Keratinocyte (primary cell): Measurements from ENCODE around the gene CCDC34. TPM values are rescaled to one million over a fixed set of nuclear protein-coding genes. Genes with fewer than 3 reads are reported as not detected.

Experiments used
- DNase-seq: peaks from one replicate; pipeline ENCODE4 v3.0.0-alpha.2; 2011; ENCODE audit warnings: low read depth, missing footprints, low spot score
- FAIRE-seq: peaks from 2 replicates; lab custom pipeline; 2011; peaks lifted over from hg19 to GRCh38; lab: Jason Lieb, UNC
- H2AFZ ChIP-seq: 2 replicates; pipeline ENCODE4 v1.6.0; 2012; ENCODE audit warnings: low read length, control low read depth, inconsistent platforms; ENCODE audit not compliant: control insufficient read depth
- H3K27ac ChIP-seq: 2 replicates; pipeline ENCODE4 v1.5.1; 2011; ENCODE audit warnings: low read length; ENCODE audit not compliant: control insufficient read depth, insufficient read depth
- H3K27me3 ChIP-seq: 3 replicates; pipeline ENCODE4 v1.6.0; 2011; ENCODE audit warnings: low read length; ENCODE audit not compliant: control insufficient read depth, insufficient read depth; ENCODE audit errors: extremely low read depth
- H3K36me3 ChIP-seq, 2 experiments: 2 replicates in 1 of 2; 3 replicates in 1 of 2; pipeline ENCODE4 v1.5.1; 2011; ENCODE audit warnings: low read length in 2 of 2, mild to moderate bottlenecking in 1 of 2; ENCODE audit not compliant: control insufficient read depth in 2 of 2, insufficient read depth in 2 of 2; ENCODE audit errors: extremely low read depth in 1 of 2
- H3K4me1 ChIP-seq: 3 replicates; pipeline ENCODE4 v1.5.1; 2011; ENCODE audit warnings: low read length; ENCODE audit not compliant: control insufficient read depth, insufficient read depth; ENCODE audit errors: extremely low read depth
- H3K4me2 ChIP-seq: 3 replicates; pipeline ENCODE4 v1.6.0; 2011; ENCODE audit warnings: low read depth, low read length; ENCODE audit not compliant: control insufficient read depth, insufficient read depth; ENCODE audit errors: extremely low read depth
- H3K4me3 ChIP-seq, 3 experiments: fragments of 200-600 bp in 1 of 3; sonication (generic) in 1 of 3; 2 replicates in 2 of 3; 3 replicates in 1 of 3; pipeline ENCODE4 v1.5.1; 2011 to 2016; ENCODE audit warnings: low read length in 3 of 3, mild to moderate bottlenecking in 3 of 3, control low read depth in 2 of 3, inconsistent platforms in 1 of 3, low read depth in 1 of 3, mixed read lengths in 1 of 3, mixed run types in 1 of 3, moderate library complexity in 1 of 3; ENCODE audit not compliant: control insufficient read depth in 2 of 3, insufficient read depth in 2 of 3; ENCODE audit errors: extremely low read depth in 1 of 3
- H3K79me2 ChIP-seq: 2 replicates; pipeline ENCODE4 v1.6.0; 2012; ENCODE audit warnings: low read length; ENCODE audit not compliant: control insufficient read depth, insufficient read depth
- H3K9ac ChIP-seq: 3 replicates; pipeline ENCODE4 v1.6.0; 2011; ENCODE audit warnings: low read length; ENCODE audit not compliant: control insufficient read depth, insufficient read depth; ENCODE audit errors: extremely low read depth
- H3K9me1 ChIP-seq: 3 replicates; pipeline ENCODE4 v1.6.0; 2011; ENCODE audit warnings: low read length; ENCODE audit not compliant: control insufficient read depth, insufficient read depth; ENCODE audit errors: extremely low read depth
- H3K9me3 ChIP-seq: 2 replicates; pipeline ENCODE4 v1.5.1; 2012; ENCODE audit warnings: low read depth, low read length; ENCODE audit not compliant: control insufficient read depth
- H4K20me1 ChIP-seq: 3 replicates; pipeline ENCODE4 v1.6.0; 2011; ENCODE audit warnings: low read length; ENCODE audit not compliant: control insufficient read depth, insufficient read depth; ENCODE audit errors: extremely low read depth
- EZH2 ChIP-seq: IDR thresholded peaks from one replicate; pipeline ENCODE4 v1.6.1; 2012; ENCODE audit warnings: inconsistent platforms, mild to moderate bottlenecking, low read length, moderate library complexity
- dilution Hi-C: fragments of 300-500 bp; cut with MboI; formaldehyde crosslinking; loops from one replicate; pipeline ENCODE4 v1.7.0; 2020; ENCODE audit warnings: low sequenced_read_pairs; ENCODE audit not compliant: extremely low pct_ligation_motif_present
- polyA plus RNA-seq, 5 experiments: library from polyadenylated mRNA; depleted of rRNA in 3 of 5; stranded (reverse) in 3 of 5; stranded (forward) in 1 of 5; unstranded in 1 of 5; fragments of >200 nt; gene quantifications; 1 replicate in 1 of 5; 2 replicates in 3 of 5; 3 replicates in 1 of 5; pipeline versions ENCODE4 v1.2.1 to v1.2.3, GENCODE V29; 2011 to 2012; ENCODE audit warnings: missing spikeins in 2 of 5, low read depth in 1 of 5, low replicate concordance in 1 of 5
- TF ChIP-seq, protein P1 (sequence below), 3 experiments: IDR thresholded peaks in 1 of 3; conservative IDR thresholded peaks in 1 of 3; optimal IDR thresholded peaks in 1 of 3; 2 replicates in 2 of 3; 3 replicates in 1 of 3; pipeline versions ENCODE3 to v1.5.1; 2011; ENCODE audit warnings: low read length in 3 of 3, mild to moderate bottlenecking in 3 of 3, moderate library complexity in 2 of 3, control low read depth in 1 of 3, inconsistent platforms in 1 of 3; ENCODE audit not compliant: insufficient read depth in 2 of 3; ENCODE audit errors: extremely low read depth in 1 of 3

CCDC34 gene
- polyA plus RNA-seq, 1 donor (not counting 4 experiments of a cell fraction or from before 2014, with no cell fraction given) = 4.2 TPM

DNA sequence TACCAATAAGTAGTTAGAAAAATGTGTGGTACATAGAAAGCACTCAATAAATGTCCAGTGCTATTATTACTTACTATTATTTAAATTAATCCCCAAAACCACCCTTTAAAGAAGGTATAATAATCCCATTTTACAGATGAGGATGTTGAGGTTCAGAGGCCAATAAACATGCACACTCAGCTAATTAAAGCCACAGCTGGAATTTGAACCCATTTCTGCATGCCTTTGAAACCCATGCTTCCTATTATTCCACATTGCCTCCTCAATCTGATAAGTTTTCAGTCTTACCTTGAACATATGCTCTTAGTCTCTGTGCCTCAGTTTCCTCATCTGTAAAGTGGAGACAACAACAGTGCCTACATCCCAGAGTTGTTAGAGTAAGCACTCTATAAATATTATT is 52.8 kb downstream of the CCDC34 start:
- no peak for DNase-seq
- Histone ChIP-seq H3K27me3 (no peaks in the 10 kb centered on the region), H3K9me1 (no peaks in the 10 kb centered on the region), H3K4me3 (no peak overlapping the region), H3K4me2 (no peak overlapping the region), H3K9ac (no peak overlapping the region), H4K20me1 (no peaks in the 10 kb centered on the region), H3K27ac (no peak overlapping the region), H3K36me3 (peaks cover 0 to 1% of the 10 kb centered on the region in 2 experiments), H3K9me3 (peaks cover under 1% of the 10 kb centered on the region), H3K4me1 (no peaks in the 10 kb centered on the region), H3K79me2 (no peaks in the 10 kb centered on the region), H2AFZ (no peak overlapping the region)
- no peak for FAIRE-seq
- dilution Hi-C loops = no loop called here
- no peak for TF ChIP-seq EZH2
- TF ChIP-seq, protein P1, sequence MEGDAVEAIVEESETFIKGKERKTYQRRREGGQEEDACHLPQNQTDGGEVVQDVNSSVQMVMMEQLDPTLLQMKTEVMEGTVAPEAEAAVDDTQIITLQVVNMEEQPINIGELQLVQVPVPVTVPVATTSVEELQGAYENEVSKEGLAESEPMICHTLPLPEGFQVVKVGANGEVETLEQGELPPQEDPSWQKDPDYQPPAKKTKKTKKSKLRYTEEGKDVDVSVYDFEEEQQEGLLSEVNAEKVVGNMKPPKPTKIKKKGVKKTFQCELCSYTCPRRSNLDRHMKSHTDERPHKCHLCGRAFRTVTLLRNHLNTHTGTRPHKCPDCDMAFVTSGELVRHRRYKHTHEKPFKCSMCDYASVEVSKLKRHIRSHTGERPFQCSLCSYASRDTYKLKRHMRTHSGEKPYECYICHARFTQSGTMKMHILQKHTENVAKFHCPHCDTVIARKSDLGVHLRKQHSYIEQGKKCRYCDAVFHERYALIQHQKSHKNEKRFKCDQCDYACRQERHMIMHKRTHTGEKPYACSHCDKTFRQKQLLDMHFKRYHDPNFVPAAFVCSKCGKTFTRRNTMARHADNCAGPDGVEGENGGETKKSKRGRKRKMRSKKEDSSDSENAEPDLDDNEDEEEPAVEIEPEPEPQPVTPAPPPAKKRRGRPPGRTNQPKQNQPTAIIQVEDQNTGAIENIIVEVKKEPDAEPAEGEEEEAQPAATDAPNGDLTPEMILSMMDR (optimal IDR thresholded peaks at IDR 0.05 in 1 of 3, IDR thresholded peaks at IDR 0.05 in 1 of 3, conservative IDR thresholded peaks at IDR 0.05 in 1 of 3; ENCODE audit: extremely low read depth in 1 of 3, insufficient read depth in 2 of 3, low read length in 3 of 3) = no peak

- Histone ChIP-seq H3K9me3 (peaks cover 2% of the 10 kb centered on the region), H3K27me3 (no peaks in the 10 kb centered on the region), H3K9me1 (no peaks in the 10 kb centered on the region), H3K4me3 (no peak overlapping the region), H2AFZ (peak overlapping the region; percentile 21), H3K36me3 (peaks cover 0 to 1% of the 10 kb centered on the region in 2 experiments), H3K4me1 (no peaks in the 10 kb centered on the region), H4K20me1 (no peaks in the 10 kb centered on the region), H3K27ac (no peak overlapping the region), H3K4me2 (no peak overlapping the region), H3K79me2 (no peaks in the 10 kb centered on the region), H3K9ac (no peak overlapping the region)
- no peak for TF ChIP-seq EZH2
- TF ChIP-seq, protein P1 (optimal IDR thresholded peaks at IDR 0.05 in 1 of 3, IDR thresholded peaks at IDR 0.05 in 1 of 3, conservative IDR thresholded peaks at IDR 0.05 in 1 of 3; ENCODE audit: extremely low read depth in 1 of 3, insufficient read depth in 2 of 3, low read length in 3 of 3) = no peak
- DNase-seq = no peak
- FAIRE-seq = no peak
- dilution Hi-C loops = no loop called here
Measured at GRCh38 chr11:27309046-27309445, 54.0 kb downstream of the CCDC34 start.
